HepG2 (cell line): ENCODE results near the gene LIPC. TPM values are rescaled to one million over a fixed set of nuclear protein-coding genes. Genes with fewer than 3 reads are reported as not detected.

Source experiments
- AHR ChIP-seq: IDR thresholded peaks from 2 replicates; pipeline ENCODE4 v1.6.1; 2018; ENCODE audit warnings: missing genetic modification reagents, missing compliant biosample characterization
- FOXJ3 ChIP-seq: sonication (generic); formaldehyde crosslinking; IDR thresholded peaks from 2 replicates; pipeline ENCODE4 v1.4.0; 2020; ENCODE audit warnings: missing genetic modification reagents, mild to moderate bottlenecking, borderline replicate concordance
- FOXO4 ChIP-seq: sonication (generic); formaldehyde crosslinking; conservative IDR thresholded peaks from 2 replicates; pipeline ENCODE4 v1.8.1; 2023; ENCODE audit warnings: missing genetic modification reagents
- GATAD2A ChIP-seq: IDR thresholded peaks from 2 replicates; pipeline ENCODE4 v1.6.1; 2016
- HNF1A ChIP-seq, 2 experiments: sonication (generic) in 1 of 2; formaldehyde crosslinking in 1 of 2; IDR thresholded peaks; 2 replicates each; pipeline versions ENCODE4 v1.4.0 to v1.6.1; 2016 to 2020; ENCODE audit warnings: borderline replicate concordance in 1 of 2, low read depth in 1 of 2, mild to moderate bottlenecking in 1 of 2, missing genetic modification reagents in 1 of 2
- HNF4G ChIP-seq, 2 experiments: sonication (generic) in 1 of 2; formaldehyde crosslinking in 1 of 2; IDR thresholded peaks; 2 replicates each; pipeline versions ENCODE4 v1.4.0 to v1.6.1; 2011 to 2020; ENCODE audit warnings: borderline replicate concordance in 2 of 2, low read depth in 2 of 2, mild to moderate bottlenecking in 2 of 2, low read length in 1 of 2, missing genetic modification reagents in 1 of 2, moderate library complexity in 1 of 2
- JDP2 ChIP-seq: sonication (generic); formaldehyde crosslinking; IDR thresholded peaks from 2 replicates; pipeline ENCODE4 v1.8.1; 2022; ENCODE audit warnings: missing genetic modification reagents, borderline replicate concordance
- NFKB2 ChIP-seq: sonication (generic); formaldehyde crosslinking; IDR thresholded peaks from 2 replicates; pipeline ENCODE4 v1.4.0; 2020; ENCODE audit warnings: missing genetic modification reagents, borderline replicate concordance
- RARA ChIP-seq: IDR thresholded peaks from 2 replicates; pipeline ENCODE4 v1.6.1; 2016; ENCODE audit warnings: missing genetic modification reagents, missing compliant biosample characterization
- TBL1XR1 ChIP-seq: fragments of 150-350 bp; IDR thresholded peaks from 2 replicates; pipeline ENCODE4 v1.6.1; 2014; ENCODE audit warnings: borderline replicate concordance, low read length; ENCODE audit not compliant: partially characterized antibody
- TBP ChIP-seq: sonication (generic); formaldehyde crosslinking; IDR thresholded peaks from 2 replicates; pipeline ENCODE4 v1.5.0; 2020; ENCODE audit warnings: missing genetic modification reagents
- THAP7 ChIP-seq: sonication (generic); formaldehyde crosslinking; IDR thresholded peaks from 2 replicates; pipeline ENCODE4 v1.8.1; 2023; ENCODE audit warnings: mild to moderate bottlenecking, missing genetic modification reagents
- TRIM22 ChIP-seq: fragments of 450-650 bp; IDR thresholded peaks from 2 replicates; pipeline ENCODE4 v1.6.1; 2017
- U2AF2 ChIP-seq: fragments of 200-400 bp; formaldehyde crosslinking; IDR thresholded peaks from 2 replicates; pipeline ENCODE4 v1.6.1; 2017; ENCODE audit warnings: low read depth, mild to moderate bottlenecking, low read length
- ZMAT3 ChIP-seq: sonication (generic); formaldehyde crosslinking; conservative IDR thresholded peaks from 2 replicates; pipeline ENCODE4 v1.7.0; 2021; ENCODE audit warnings: missing genetic modification reagents
- ZNF703 ChIP-seq: sonication (generic); formaldehyde crosslinking; IDR thresholded peaks from 2 replicates; pipeline ENCODE4 v1.5.1; 2020; ENCODE audit warnings: missing genetic modification reagents, mild to moderate bottlenecking, moderate library complexity, borderline replicate concordance
- ZNF704 ChIP-seq: sonication (generic); formaldehyde crosslinking; IDR thresholded peaks from 2 replicates; pipeline ENCODE4 v1.8.1; 2023; ENCODE audit warnings: mild to moderate bottlenecking, inconsistent platforms, moderate library complexity, missing genetic modification reagents, borderline replicate concordance
- ZNF768 ChIP-seq: sonication (generic); formaldehyde crosslinking; IDR thresholded peaks from 2 replicates; pipeline ENCODE4 v1.4.0; 2020; ENCODE audit warnings: missing genetic modification reagents
- ZNF816 ChIP-seq: sonication (generic); formaldehyde crosslinking; IDR thresholded peaks from 2 replicates; pipeline ENCODE4 v1.8.0; 2022; ENCODE audit warnings: missing genetic modification reagents, mild to moderate bottlenecking, borderline replicate concordance
- ZSCAN31 ChIP-seq: sonication (generic); formaldehyde crosslinking; IDR thresholded peaks from 2 replicates; pipeline ENCODE4 v1.5.0; 2020; ENCODE audit warnings: low read depth, mild to moderate bottlenecking, missing genetic modification reagents
- ZZZ3 ChIP-seq: sonication (generic); formaldehyde crosslinking; IDR thresholded peaks from 2 replicates; pipeline ENCODE4 v1.4.0; 2020; ENCODE audit warnings: missing genetic modification reagents, mild to moderate bottlenecking, borderline replicate concordance
- polyA plus RNA-seq, 8 experiments: library from polyadenylated mRNA; depleted of rRNA in 3 of 8; stranded (reverse) in 7 of 8; unstranded in 1 of 8; fragments of >200 nt; fragmentation: Illumina TruSeq in 4 of 8; extraction: Trizol in 4 of 8; gene quantifications; 2 replicates each; pipeline versions ENCODE4 v1.2.1 to v1.2.3, GENCODE V29; 2011 to 2016; ENCODE audit warnings: low read depth in 4 of 8, missing spikeins in 1 of 8, mixed read lengths in 1 of 8; ENCODE audit not compliant: insufficient read depth in 1 of 8
- total RNA-seq, 5 experiments: library from RNA; depleted of rRNA; stranded (reverse); fragments of >200 nt; fragmentation: Illumina TruSeq; extraction: Trizol; gene quantifications; 2 replicates each; pipeline ENCODE4 v1.2.3, GENCODE V29; 2016; ENCODE audit warnings: low read depth in 1 of 5

The LIPC gene
- total and polyA plus RNA-seq, 2 of the 13 experiments (the other 11 are each of a cell fraction or from before 2014, with no cell fraction given), result 26.0 to 38.0 TPM

- TF ChIP-seq HNF1A (IDR thresholded peaks at IDR 0.05; ENCODE audit: low read depth), result no peak
- TF ChIP-seq HNF1A (CRISPR knock-in tag; IDR thresholded peaks at IDR 0.05; ENCODE audit: borderline replicate concordance), result no peak
- TF ChIP-seq NFKB2 (CRISPR knock-in tag), result no peak
- no peak for TF ChIP-seq FOXO4 (CRISPR knock-in tag)
- TF ChIP-seq FOXJ3 (CRISPR knock-in tag), result no peak
- no peak for TF ChIP-seq THAP7 (CRISPR knock-in tag)
- TF ChIP-seq ZNF703, result no peak
- TF ChIP-seq ZSCAN31 (CRISPR knock-in tag), result no peak
- TF ChIP-seq HNF4G (IDR thresholded peaks at IDR 0.05; ENCODE audit: borderline replicate concordance, low read depth, low read length), result no peak
- no peak for TF ChIP-seq HNF4G (CRISPR knock-in tag; IDR thresholded peaks at IDR 0.05; ENCODE audit: borderline replicate concordance, low read depth)
- no peak for TF ChIP-seq ZMAT3 (CRISPR knock-in tag)
- peak; percentile 73 for TF ChIP-seq GATAD2A (CRISPR knock-in tag)
- no peak for TF ChIP-seq AHR (CRISPR knock-in tag)
- TF ChIP-seq RARA (CRISPR knock-in tag), result peak; percentile 91
- TF ChIP-seq TBL1XR1, result peak; percentile 91
- TF ChIP-seq ZNF768 (CRISPR knock-in tag), result no peak
- no peak for TF ChIP-seq ZNF816 (CRISPR knock-in tag)
- no peak for TF ChIP-seq TRIM22
- TF ChIP-seq ZZZ3, result no peak
- no peak for TF ChIP-seq ZNF704 (CRISPR knock-in tag)
- no peak for TF ChIP-seq JDP2 (CRISPR knock-in tag)
- TF ChIP-seq U2AF2, result no peak
- TF ChIP-seq TBP, result no peak
Measured at GRCh38 chr15:58454950-58455401, 23.2 kb downstream of the LIPC start (continued).
